Suprapubic skin (tissue), 3 donors: ENCODE data around the gene TBC1D21.

Experiments
- CTCF ChIP-seq, 2 donors: fragments of 200-600 bp in 1 of 2; fragments of 450-650 bp in 1 of 2; sonication (generic) in 1 of 2; IDR thresholded peaks; one replicate each; pipeline ENCODE4 v1.5.1; 2016 to 2019; ENCODE audit warnings: antibody characterized with exemption in 2 of 2, mild to moderate bottlenecking in 1 of 2, moderate library complexity in 1 of 2
- EP300 ChIP-seq: sonication (generic); formaldehyde crosslinking; IDR thresholded peaks from one replicate; pipeline ENCODE4 v1.6.1; 2017; ENCODE audit warnings: antibody characterized with exemption
- POLR2A ChIP-seq, 2 donors: fragments of 450-650 bp; IDR thresholded peaks; one replicate each; pipeline ENCODE4 v1.6.1; 2017; ENCODE audit warnings: antibody characterized with exemption in 2 of 2, mild to moderate bottlenecking in 2 of 2, moderate library complexity in 2 of 2

GRCh38 chr15:73873889-73874511, 636 bp downstream of the TBC1D21 start:
- TF ChIP-seq CTCF (IDR thresholded peaks at IDR 0.05) (peak in 1 of 2 donors; percentile 31), POLR2A (IDR thresholded peaks at IDR 0.05) (no peak), EP300 (no peak)
